Loucy (cell line): ENCODE results near the gene BTRC.
"Not testable (repeated sequence)": the region's sequence is repeated elsewhere in the genome, so short reads cannot be mapped to it uniquely, and the experiment has no call there.

Experiments used
- H2AFZ ChIP-seq: fragments of 200-600 bp; sonication (generic); 2 replicates; pipeline ENCODE4 v1.6.0; 2016; ENCODE audit warnings: antibody characterized with exemption, mild to moderate bottlenecking, low read length, moderate library complexity
- H3F3A ChIP-seq: fragments of 200-600 bp; 2 replicates; pipeline ENCODE4 v1.6.0; 2016; ENCODE audit warnings: antibody characterized with exemption, low read depth, mild to moderate bottlenecking
- H3K27me3 ChIP-seq: fragments of 200-600 bp; sonication (generic); 2 replicates; pipeline ENCODE4 v1.6.1; 2014; ENCODE audit warnings: low read length, mild to moderate bottlenecking; ENCODE audit not compliant: insufficient read depth, poor library complexity, severe bottlenecking
- H3K36me3 ChIP-seq: fragments of 200-600 bp; sonication (generic); 2 replicates; pipeline ENCODE4 v1.6.1; 2016; ENCODE audit warnings: low read length; ENCODE audit not compliant: insufficient read depth
- H3K4me1 ChIP-seq: fragments of 200-600 bp; sonication (generic); 2 replicates; pipeline ENCODE4 v1.5.1; 2014; ENCODE audit warnings: low read length, mild to moderate bottlenecking; ENCODE audit not compliant: insufficient read depth, poor library complexity, severe bottlenecking
- H3K4me2 ChIP-seq: fragments of 200-600 bp; sonication (generic); 2 replicates; pipeline ENCODE4 v1.6.0; 2014; ENCODE audit warnings: antibody characterized with exemption, low read length, low read depth, mild to moderate bottlenecking; ENCODE audit not compliant: poor library complexity, severe bottlenecking
- H3K4me3 ChIP-seq: fragments of 200-600 bp; sonication (generic); 2 replicates; pipeline ENCODE4 v1.5.1; 2014; ENCODE audit warnings: low read length, mild to moderate bottlenecking, mixed read lengths; ENCODE audit not compliant: poor library complexity, severe bottlenecking
- H3K79me2 ChIP-seq: fragments of 200-600 bp; sonication (generic); 2 replicates; pipeline ENCODE4 v1.6.1; 2014; ENCODE audit warnings: low read length; ENCODE audit not compliant: insufficient read depth
- H3K9ac ChIP-seq: fragments of 200-600 bp; sonication (generic); 2 replicates; pipeline ENCODE4 v1.6.0; 2014; ENCODE audit warnings: mild to moderate bottlenecking, low read depth, low read length, moderate library complexity; ENCODE audit not compliant: poor library complexity, severe bottlenecking
- H3K9me2 ChIP-seq: fragments of 200-600 bp; sonication (generic); replicated peaks from 2 replicates; pipeline ENCODE4 v1.6.1; 2016; ENCODE audit warnings: low read depth, low read length, mixed read lengths
- H3K9me3 ChIP-seq: fragments of 200-600 bp; sonication (generic); 2 replicates; pipeline ENCODE4 v1.6.1; 2014; ENCODE audit warnings: mild to moderate bottlenecking, antibody characterized with exemption, low read length, low read depth; ENCODE audit not compliant: insufficient read depth
- H4K20me1 ChIP-seq: fragments of 200-600 bp; sonication (generic); 2 replicates; pipeline ENCODE4 v1.6.0; 2014; ENCODE audit warnings: antibody characterized with exemption, low read length, mild to moderate bottlenecking; ENCODE audit not compliant: insufficient read depth, poor library complexity, severe bottlenecking
- CTCF ChIP-seq: fragments of 200-600 bp; sonication (generic); conservative IDR thresholded peaks from 2 replicates; pipeline ENCODE4 v1.5.1; 2014; ENCODE audit warnings: mild to moderate bottlenecking, antibody characterized with exemption, low read length
- EZH2phosphoT487 ChIP-seq: fragments of 200-600 bp; IDR thresholded peaks from 2 replicates; pipeline ENCODE4 v1.6.1; 2018; ENCODE audit warnings: antibody characterized with exemption, mild to moderate bottlenecking, moderate library complexity, borderline replicate concordance

The BTRC gene

GRCh38 chr10:101358706-101359300, 4.8 kb downstream of the BTRC start:
- Histone ChIP-seq H3K9ac (no peak overlapping the region), H3K79me2 (peaks cover 66% of the 10 kb centered on the region), H3K4me1 (peaks cover 31% of the 10 kb centered on the region), H3K4me3 (no peak overlapping the region), H3K9me3 (no peaks in the 10 kb centered on the region), H3F3A (no peaks in the 10 kb centered on the region), H3K27me3 (no peaks in the 10 kb centered on the region), H3K36me3 (no peaks in the 10 kb centered on the region), H3K9me2 (no peaks in the 10 kb centered on the region), H4K20me1 (peaks cover 7% of the 10 kb centered on the region), H2AFZ (no peak overlapping the region), H3K4me2 (peak overlapping the region; percentile 31)
- TF ChIP-seq CTCF (no peak), EZH2phosphoT487 (no peak)

- Histone ChIP-seq H3K79me2 (peaks cover 61% of the 10 kb centered on the region), H3K4me1 (peaks cover 26% of the 10 kb centered on the region)
- H3K9ac ChIP-seq, H2AFZ ChIP-seq, H3K9me3 ChIP-seq, H3F3A ChIP-seq, H3K4me2 ChIP-seq, H4K20me1 ChIP-seq, H3K4me3 ChIP-seq, H3K36me3 ChIP-seq, H3K9me2 ChIP-seq, H3K27me3 ChIP-seq: not testable (repeated sequence)
Measured at GRCh38 chr10:101360090-101360489, 6.1 kb downstream of the BTRC start.

- not testable (repeated sequence) for H3K9ac ChIP-seq, H3K4me3 ChIP-seq, H3K27me3 ChIP-seq, H3K9me2 ChIP-seq, H3K4me2 ChIP-seq, H3K9me3 ChIP-seq, H2AFZ ChIP-seq, H4K20me1 ChIP-seq, H3K36me3 ChIP-seq, H3F3A ChIP-seq
- Histone ChIP-seq H3K79me2 (peaks cover 54% of the 10 kb centered on the region), H3K4me1 (peaks cover 18% of the 10 kb centered on the region)
Measured at GRCh38 chr10:101360841-101361240, 6.9 kb downstream of the BTRC start.

GRCh38 chr10:101363850-101364400, 10.0 kb downstream of the BTRC start:
- Histone ChIP-seq H3K9me3 (no peaks in the 10 kb centered on the region), H3F3A (no peaks in the 10 kb centered on the region), H3K4me3 (no peak overlapping the region), H3K36me3 (no peaks in the 10 kb centered on the region), H2AFZ (no peak overlapping the region), H3K4me2 (no peak overlapping the region), H3K9ac (no peak overlapping the region), H3K27me3 (no peaks in the 10 kb centered on the region), H3K79me2 (peaks cover 47% of the 10 kb centered on the region), H4K20me1 (peaks cover 4% of the 10 kb centered on the region), H3K4me1 (peaks cover 3% of the 10 kb centered on the region), H3K9me2 (no peaks in the 10 kb centered on the region)
- TF ChIP-seq CTCF = no peak
- TF ChIP-seq EZH2phosphoT487 = no peak
